Astrocyte (in vitro differentiated cells and primary cell): Measurements from ENCODE around the gene DOCK1. TPM values are rescaled to one million over a fixed set of nuclear protein-coding genes. Genes with fewer than 3 reads are reported as not detected.

Source experiments
- DNase-seq: peaks from one replicate; pipeline ENCODE4 v3.0.0-alpha.2; 2010; ENCODE audit warnings: low read depth
- FAIRE-seq: peaks from 2 replicates; lab custom pipeline; 2011; peaks lifted over from hg19 to GRCh38; lab: Jason Lieb, UNC
- H2AFZ ChIP-seq: 2 replicates; pipeline ENCODE4 v1.6.0; 2012; ENCODE audit warnings: low read depth, low read length, inconsistent platforms
- H3K27ac ChIP-seq: 2 replicates; pipeline ENCODE4 v1.5.1; 2011; ENCODE audit warnings: low read depth, low read length, inconsistent platforms
- H3K27me3 ChIP-seq: 2 replicates; pipeline ENCODE4 v1.6.0; 2011; ENCODE audit warnings: low read length, inconsistent platforms; ENCODE audit not compliant: insufficient read depth
- H3K36me3 ChIP-seq: 2 replicates; pipeline ENCODE4 v1.5.1; 2011; ENCODE audit warnings: low read length, inconsistent platforms; ENCODE audit not compliant: insufficient read depth
- H3K4me1 ChIP-seq: 2 replicates; pipeline ENCODE4 v1.5.1; 2011; ENCODE audit warnings: low read length, inconsistent platforms; ENCODE audit not compliant: insufficient read depth
- H3K4me2 ChIP-seq: 2 replicates; pipeline ENCODE4 v1.6.0; 2012; ENCODE audit warnings: low read length, inconsistent platforms
- H3K4me3 ChIP-seq: 2 replicates; pipeline ENCODE4 v1.5.1; 2011; ENCODE audit warnings: low read depth, mild to moderate bottlenecking, low read length, inconsistent platforms; ENCODE audit not compliant: insufficient read depth
- H3K79me2 ChIP-seq: 2 replicates; pipeline ENCODE4 v1.6.0; 2012; ENCODE audit warnings: mild to moderate bottlenecking, low read length, inconsistent platforms; ENCODE audit not compliant: insufficient read depth
- H3K9ac ChIP-seq: 2 replicates; pipeline ENCODE4 v1.6.0; 2012; ENCODE audit warnings: mild to moderate bottlenecking, low read length, inconsistent platforms
- H3K9me3 ChIP-seq: 2 replicates; pipeline ENCODE4 v1.5.1; 2012; ENCODE audit warnings: low read depth, mild to moderate bottlenecking, low read length, inconsistent platforms; ENCODE audit not compliant: insufficient read depth
- H4K20me1 ChIP-seq: 2 replicates; pipeline ENCODE4 v1.6.0; 2012; ENCODE audit warnings: low read length, inconsistent platforms; ENCODE audit not compliant: insufficient read depth
- H3K27ac Mint-ChIP-seq: one replicate; pipeline ENCODE4 v1.8.0; 2021; ENCODE audit warnings: mild to moderate bottlenecking, mixed read lengths; ENCODE audit not compliant: unreplicated experiment
- H3K27me3 Mint-ChIP-seq: one replicate; pipeline ENCODE4 v1.8.0; 2021; ENCODE audit warnings: low read depth, mixed read lengths; ENCODE audit not compliant: unreplicated experiment
- H3K36me3 Mint-ChIP-seq: one replicate; pipeline ENCODE4 v1.8.0; 2021; ENCODE audit warnings: low read depth, mixed read lengths; ENCODE audit not compliant: unreplicated experiment
- H3K4me1 Mint-ChIP-seq: one replicate; pipeline ENCODE4 v1.8.0; 2021; ENCODE audit warnings: low read depth, mixed read lengths; ENCODE audit not compliant: unreplicated experiment
- H3K4me3 Mint-ChIP-seq: one replicate; pipeline ENCODE4 v1.8.0; 2021; ENCODE audit warnings: mild to moderate bottlenecking, moderate library complexity, mixed read lengths; ENCODE audit not compliant: unreplicated experiment
- H3K9me3 Mint-ChIP-seq: one replicate; pipeline ENCODE4 v1.8.0; 2021; ENCODE audit warnings: mild to moderate bottlenecking, mixed read lengths; ENCODE audit not compliant: unreplicated experiment
- EZH2 ChIP-seq: IDR thresholded peaks from 2 replicates; pipeline ENCODE4 v1.6.1; 2012; ENCODE audit warnings: mild to moderate bottlenecking, low read length, inconsistent platforms; ENCODE audit not compliant: insufficient read depth
- total RNA-seq: library from RNA; stranded (reverse); gene quantifications from 2 replicates; pipeline ENCODE4 v1.2.1, GENCODE V29; 2021
- TF ChIP-seq, protein P1 (sequence below): IDR thresholded peaks from 2 replicates; pipeline ENCODE4 v1.5.1; 2011; ENCODE audit warnings: low read depth, mild to moderate bottlenecking, inconsistent platforms, low read length, moderate library complexity; ENCODE audit not compliant: insufficient read depth

Gene DOCK1
- total RNA-seq, 1 donor from 2014 or later, result 42.5 TPM

DNA sequence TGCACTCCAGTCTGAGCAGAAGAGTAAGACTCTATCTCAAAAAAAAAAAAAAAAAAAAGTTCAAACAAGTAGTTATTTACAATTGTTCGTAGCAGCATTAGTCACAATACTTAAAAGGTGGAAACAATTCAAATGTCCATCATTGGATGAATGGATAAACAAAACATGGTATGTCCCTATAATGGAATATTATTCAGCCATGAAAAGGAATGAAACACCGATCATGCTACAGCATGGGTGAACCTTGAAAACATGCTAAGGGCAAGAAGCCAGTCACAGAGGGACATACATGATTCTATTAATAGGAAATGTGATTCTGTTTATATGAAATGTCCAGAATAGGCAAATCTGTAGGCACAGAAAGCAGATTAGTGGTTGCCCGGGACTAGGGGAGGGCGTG is 15.9 kb downstream of the DOCK1 start:
- H3K4me2 ChIP-seq, result no peak overlapping the region
- no peak overlapping the region for H3K4me3 ChIP-seq
- H2AFZ ChIP-seq, result no peak overlapping the region
- H3K4me3 Mint-ChIP-seq, result no peak overlapping the region
- DNase-seq, result no peak
- H3K36me3 ChIP-seq, result no peaks in the 10 kb centered on the region
- no peaks in the 10 kb centered on the region for H3K9me3 ChIP-seq
- peak overlapping the region; percentile 70 for H3K27ac Mint-ChIP-seq
- no peak for FAIRE-seq
- H3K27me3 Mint-ChIP-seq, result no peaks in the 10 kb centered on the region
- peaks cover 12% of the 10 kb centered on the region for H3K36me3 Mint-ChIP-seq
- H3K4me1 ChIP-seq, result peaks cover 11% of the 10 kb centered on the region
- no peak overlapping the region for H3K27ac ChIP-seq
- peaks cover 10% of the 10 kb centered on the region for H3K4me1 Mint-ChIP-seq
- H3K9me3 Mint-ChIP-seq, result no peaks in the 10 kb centered on the region
- no peak overlapping the region for H3K9ac ChIP-seq
- peaks cover 86% of the 10 kb centered on the region for H4K20me1 ChIP-seq
- H3K79me2 ChIP-seq, result peaks cover 83% of the 10 kb centered on the region
- H3K27me3 ChIP-seq, result no peaks in the 10 kb centered on the region
- TF ChIP-seq EZH2, result no peak
- TF ChIP-seq, protein P1, sequence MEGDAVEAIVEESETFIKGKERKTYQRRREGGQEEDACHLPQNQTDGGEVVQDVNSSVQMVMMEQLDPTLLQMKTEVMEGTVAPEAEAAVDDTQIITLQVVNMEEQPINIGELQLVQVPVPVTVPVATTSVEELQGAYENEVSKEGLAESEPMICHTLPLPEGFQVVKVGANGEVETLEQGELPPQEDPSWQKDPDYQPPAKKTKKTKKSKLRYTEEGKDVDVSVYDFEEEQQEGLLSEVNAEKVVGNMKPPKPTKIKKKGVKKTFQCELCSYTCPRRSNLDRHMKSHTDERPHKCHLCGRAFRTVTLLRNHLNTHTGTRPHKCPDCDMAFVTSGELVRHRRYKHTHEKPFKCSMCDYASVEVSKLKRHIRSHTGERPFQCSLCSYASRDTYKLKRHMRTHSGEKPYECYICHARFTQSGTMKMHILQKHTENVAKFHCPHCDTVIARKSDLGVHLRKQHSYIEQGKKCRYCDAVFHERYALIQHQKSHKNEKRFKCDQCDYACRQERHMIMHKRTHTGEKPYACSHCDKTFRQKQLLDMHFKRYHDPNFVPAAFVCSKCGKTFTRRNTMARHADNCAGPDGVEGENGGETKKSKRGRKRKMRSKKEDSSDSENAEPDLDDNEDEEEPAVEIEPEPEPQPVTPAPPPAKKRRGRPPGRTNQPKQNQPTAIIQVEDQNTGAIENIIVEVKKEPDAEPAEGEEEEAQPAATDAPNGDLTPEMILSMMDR, result no peak

DNA sequence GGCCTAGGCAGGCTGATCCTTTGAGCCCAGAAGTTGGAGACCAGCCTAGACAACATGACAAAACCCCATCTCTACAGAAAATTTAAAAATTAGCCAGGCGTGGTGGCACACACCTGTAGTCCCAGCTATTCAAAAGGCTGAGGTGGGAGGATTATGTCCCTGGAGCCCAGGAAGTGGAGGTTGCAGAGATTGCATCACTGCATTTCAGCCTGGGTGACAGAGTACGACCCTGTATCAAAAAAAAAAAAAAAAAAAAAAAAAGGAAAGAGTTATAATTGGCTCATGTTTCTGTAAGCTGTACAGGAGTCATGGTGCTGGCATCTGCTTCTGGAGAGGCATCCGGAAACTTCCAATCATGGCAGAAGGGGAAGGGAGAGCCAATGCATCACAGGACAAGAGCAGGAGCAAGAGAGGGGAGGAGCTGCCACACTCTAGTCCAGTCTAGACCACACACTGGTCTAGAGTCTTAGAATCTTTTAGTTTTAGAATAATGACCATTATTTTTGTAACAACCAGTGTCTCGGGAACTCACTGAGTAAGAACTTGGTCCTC is 16.8 kb downstream of the DOCK1 start:
- H3K27me3 ChIP-seq, result no peaks in the 10 kb centered on the region
- H3K27me3 Mint-ChIP-seq, result no peaks in the 10 kb centered on the region
- peaks cover 83% of the 10 kb centered on the region for H3K79me2 ChIP-seq
- no peak overlapping the region for H3K27ac Mint-ChIP-seq
- H3K4me1 Mint-ChIP-seq, result peaks cover 10% of the 10 kb centered on the region
- H3K4me1 ChIP-seq, result peaks cover 11% of the 10 kb centered on the region
- H3K9me3 Mint-ChIP-seq, result no peaks in the 10 kb centered on the region
- H3K36me3 Mint-ChIP-seq, result peaks cover 16% of the 10 kb centered on the region
- peaks cover 85% of the 10 kb centered on the region for H4K20me1 ChIP-seq
- no peak overlapping the region for H3K4me3 ChIP-seq
- FAIRE-seq (no peak), DNase-seq (peak; percentile 86)
- no peaks in the 10 kb centered on the region for H3K9me3 ChIP-seq
- no peak overlapping the region for H3K27ac ChIP-seq
- H3K36me3 ChIP-seq, result no peaks in the 10 kb centered on the region
- TF ChIP-seq, protein P1, result no peak
- TF ChIP-seq EZH2, result no peak
- no peak overlapping the region for H2AFZ ChIP-seq
- peak overlapping the region; percentile 29 for H3K4me3 Mint-ChIP-seq
- no peak overlapping the region for H3K4me2 ChIP-seq
- no peak overlapping the region for H3K9ac ChIP-seq

DNA sequence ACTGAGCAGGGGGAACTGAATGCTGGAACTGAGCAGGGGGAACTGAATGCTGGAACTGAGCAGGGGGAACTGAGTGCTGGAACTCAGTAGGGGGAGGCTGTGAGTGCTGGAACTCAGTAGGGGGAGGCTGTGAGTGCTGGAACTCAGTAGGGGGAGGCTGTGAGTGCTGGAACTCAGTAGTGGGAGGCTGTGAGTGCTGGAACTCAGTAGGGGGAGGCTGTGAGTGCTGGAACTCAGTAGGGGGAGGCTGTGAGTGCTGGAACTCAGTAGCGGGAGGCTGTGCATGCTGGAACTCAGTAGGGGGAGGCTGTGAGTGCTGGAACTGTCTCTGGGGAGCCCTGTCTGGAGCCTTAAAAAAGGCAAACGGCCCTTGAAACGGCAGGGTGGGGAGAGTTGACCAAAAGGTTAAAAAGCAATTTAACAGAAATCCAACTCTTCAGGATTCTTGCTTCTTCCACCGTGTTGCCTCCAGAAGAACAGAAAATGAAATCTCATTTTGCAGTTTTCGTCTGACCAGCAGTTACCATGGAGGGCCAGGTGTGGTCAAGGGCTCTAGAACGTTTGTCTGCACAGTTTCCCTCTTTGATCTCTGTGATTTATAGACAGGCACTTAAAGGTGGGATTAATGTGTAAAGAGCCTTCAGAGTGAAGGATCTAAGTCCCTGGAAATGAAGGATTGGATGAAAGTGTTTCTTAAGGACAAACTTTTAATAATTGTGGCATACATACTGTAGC is 19.1 kb downstream of the DOCK1 start:
- H3K79me2 ChIP-seq, result peaks cover 81% of the 10 kb centered on the region
- H3K4me1 ChIP-seq, result peaks cover 7% of the 10 kb centered on the region
- H3K36me3 ChIP-seq, result no peaks in the 10 kb centered on the region
- H3K27me3 Mint-ChIP-seq, result no peaks in the 10 kb centered on the region
- TF ChIP-seq, protein P1, result no peak
- no peak for TF ChIP-seq EZH2
- no peak overlapping the region for H3K27ac ChIP-seq
- H3K27me3 ChIP-seq, result no peaks in the 10 kb centered on the region
- H3K36me3 Mint-ChIP-seq, result peaks cover 19% of the 10 kb centered on the region
- peaks cover 84% of the 10 kb centered on the region for H4K20me1 ChIP-seq
- no peaks in the 10 kb centered on the region for H3K9me3 Mint-ChIP-seq
- H3K4me2 ChIP-seq, result no peak overlapping the region
- FAIRE-seq (no peak), DNase-seq (no peak)
- H3K4me1 Mint-ChIP-seq, result peaks cover 5% of the 10 kb centered on the region
- no peaks in the 10 kb centered on the region for H3K9me3 ChIP-seq
- no peak overlapping the region for H3K27ac Mint-ChIP-seq
- H3K4me3 ChIP-seq, result no peak overlapping the region
- H2AFZ ChIP-seq, result no peak overlapping the region
- no peak overlapping the region for H3K9ac ChIP-seq
- no peak overlapping the region for H3K4me3 Mint-ChIP-seq
